Measurements from ENCODE around the gene KIF5B. TPM values are rescaled to one million over a fixed set of nuclear protein-coding genes. Genes with fewer than 3 reads are reported as not detected.

KIF5B gene
- total and polyA plus RNA-seq, 9 of the 15 experiments (the other 6 are each of a cell fraction or from before 2014, with no cell fraction given), result 24.4 to 94.4 (median 68.9) TPM

DNA sequence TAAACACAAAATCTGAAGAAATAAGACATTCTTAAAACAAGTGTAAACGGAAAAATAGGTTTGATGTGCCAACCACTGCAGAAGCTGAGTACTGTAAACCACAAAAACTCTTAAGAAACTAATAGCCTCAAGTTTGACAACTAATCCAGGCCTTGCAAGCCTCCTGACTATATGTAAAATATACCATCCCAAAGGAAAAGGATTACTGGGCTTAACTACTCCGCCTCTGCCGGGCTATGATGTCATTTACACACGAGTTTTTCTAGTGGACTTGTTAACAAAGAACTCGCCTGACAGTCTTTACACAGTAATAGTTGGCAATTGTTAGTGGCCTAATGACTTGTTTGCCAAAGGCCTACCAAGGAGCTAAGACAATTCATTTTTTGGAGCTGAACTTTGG lies 2.1 kb downstream of the KIF5B start (continued):
- TF ChIP-seq, protein P1, sequence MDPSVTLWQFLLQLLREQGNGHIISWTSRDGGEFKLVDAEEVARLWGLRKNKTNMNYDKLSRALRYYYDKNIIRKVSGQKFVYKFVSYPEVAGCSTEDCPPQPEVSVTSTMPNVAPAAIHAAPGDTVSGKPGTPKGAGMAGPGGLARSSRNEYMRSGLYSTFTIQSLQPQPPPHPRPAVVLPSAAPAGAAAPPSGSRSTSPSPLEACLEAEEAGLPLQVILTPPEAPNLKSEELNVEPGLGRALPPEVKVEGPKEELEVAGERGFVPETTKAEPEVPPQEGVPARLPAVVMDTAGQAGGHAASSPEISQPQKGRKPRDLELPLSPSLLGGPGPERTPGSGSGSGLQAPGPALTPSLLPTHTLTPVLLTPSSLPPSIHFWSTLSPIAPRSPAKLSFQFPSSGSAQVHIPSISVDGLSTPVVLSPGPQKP (CRISPR knock-in tag; IDR thresholded peaks at IDR 0.05), result no peak
- TF ChIP-seq RBFOX2 (IDR thresholded peaks at IDR 0.05; ENCODE audit: low read depth, low read length) (peak; percentile 54; the same call in 1 of the 2 replicates), BDP1 (IDR thresholded peaks at IDR 0.05; ENCODE audit: insufficient read depth, insufficient read length) (no peak), TCF7 (IDR thresholded peaks at IDR 0.05; ENCODE audit: borderline replicate concordance) (no peak), XRCC4 (IDR thresholded peaks at IDR 0.05; ENCODE audit: extremely low read depth, insufficient read depth, insufficient read length) (no peak), YBX1 (IDR thresholded peaks at IDR 0.05) (no peak), HEY1 (CRISPR knock-in tag; IDR thresholded peaks at IDR 0.05; ENCODE audit: borderline replicate concordance) (no peak), POLR2AphosphoS2 (IDR thresholded peaks at IDR 0.05; ENCODE audit: low read length) (no peak), FOXP1 (CRISPR knock-in tag; IDR thresholded peaks at IDR 0.05) (no peak), EZH2 (IDR thresholded peaks at IDR 0.05; ENCODE audit: borderline replicate concordance, low read depth, low read length) (no peak), CHD2 (IDR thresholded peaks at IDR 0.05; ENCODE audit: low read depth, low read length) (no peak), KLF16 (IDR thresholded peaks at IDR 0.05) (no peak), ZNF184 (CRISPR knock-in tag; IDR thresholded peaks at IDR 0.05) (no peak), CBX8 (IDR thresholded peaks at IDR 0.05; ENCODE audit: borderline replicate concordance, extremely low read depth, low read depth, low read length, poor library complexity, severe bottlenecking) (no peak), ATF7 (IDR thresholded peaks at IDR 0.05) (peak; percentile 72; the same call in 1 of the 2 replicates), RFX5 (IDR thresholded peaks at IDR 0.05; ENCODE audit: low read depth, low read length) (no peak), ZNF764 (CRISPR knock-in tag; IDR thresholded peaks at IDR 0.05; ENCODE audit: low read depth) (no peak), CBFA2T2 (conservative IDR thresholded peaks at IDR 0.05) (no peak)
- TF ChIP-seq, protein P2, sequence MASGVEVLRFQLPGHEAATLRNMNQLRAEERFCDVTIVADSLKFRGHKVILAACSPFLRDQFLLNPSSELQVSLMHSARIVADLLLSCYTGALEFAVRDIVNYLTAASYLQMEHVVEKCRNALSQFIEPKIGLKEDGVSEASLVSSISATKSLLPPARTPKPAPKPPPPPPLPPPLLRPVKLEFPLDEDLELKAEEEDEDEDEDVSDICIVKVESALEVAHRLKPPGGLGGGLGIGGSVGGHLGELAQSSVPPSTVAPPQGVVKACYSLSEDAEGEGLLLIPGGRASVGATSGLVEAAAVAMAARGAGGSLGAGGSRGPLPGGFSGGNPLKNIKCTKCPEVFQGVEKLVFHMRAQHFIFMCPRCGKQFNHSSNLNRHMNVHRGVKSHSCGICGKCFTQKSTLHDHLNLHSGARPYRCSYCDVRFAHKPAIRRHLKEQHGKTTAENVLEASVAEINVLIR (CRISPR knock-in tag; IDR thresholded peaks at IDR 0.05), result no peak
- TF ChIP-seq, protein P3, sequence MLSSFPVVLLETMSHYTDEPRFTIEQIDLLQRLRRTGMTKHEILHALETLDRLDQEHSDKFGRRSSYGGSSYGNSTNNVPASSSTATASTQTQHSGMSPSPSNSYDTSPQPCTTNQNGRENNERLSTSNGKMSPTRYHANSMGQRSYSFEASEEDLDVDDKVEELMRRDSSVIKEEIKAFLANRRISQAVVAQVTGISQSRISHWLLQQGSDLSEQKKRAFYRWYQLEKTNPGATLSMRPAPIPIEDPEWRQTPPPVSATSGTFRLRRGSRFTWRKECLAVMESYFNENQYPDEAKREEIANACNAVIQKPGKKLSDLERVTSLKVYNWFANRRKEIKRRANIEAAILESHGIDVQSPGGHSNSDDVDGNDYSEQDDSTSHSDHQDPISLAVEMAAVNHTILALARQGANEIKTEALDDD (IDR thresholded peaks at IDR 0.05), result peak; percentile 91
- TF ChIP-seq, protein P4, sequence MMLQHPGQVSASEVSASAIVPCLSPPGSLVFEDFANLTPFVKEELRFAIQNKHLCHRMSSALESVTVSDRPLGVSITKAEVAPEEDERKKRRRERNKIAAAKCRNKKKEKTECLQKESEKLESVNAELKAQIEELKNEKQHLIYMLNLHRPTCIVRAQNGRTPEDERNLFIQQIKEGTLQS (IDR thresholded peaks at IDR 0.05), result peak; percentile 62
- TF ChIP-seq, protein P4 (CRISPR knock-in tag; conservative IDR thresholded peaks at IDR 0.05), result no peak
- TF ChIP-seq, protein P5, sequence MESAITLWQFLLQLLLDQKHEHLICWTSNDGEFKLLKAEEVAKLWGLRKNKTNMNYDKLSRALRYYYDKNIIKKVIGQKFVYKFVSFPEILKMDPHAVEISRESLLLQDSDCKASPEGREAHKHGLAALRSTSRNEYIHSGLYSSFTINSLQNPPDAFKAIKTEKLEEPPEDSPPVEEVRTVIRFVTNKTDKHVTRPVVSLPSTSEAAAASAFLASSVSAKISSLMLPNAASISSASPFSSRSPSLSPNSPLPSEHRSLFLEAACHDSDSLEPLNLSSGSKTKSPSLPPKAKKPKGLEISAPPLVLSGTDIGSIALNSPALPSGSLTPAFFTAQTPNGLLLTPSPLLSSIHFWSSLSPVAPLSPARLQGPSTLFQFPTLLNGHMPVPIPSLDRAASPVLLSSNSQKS (CRISPR knock-in tag; IDR thresholded peaks at IDR 0.05), result no peak
- TF ChIP-seq, protein P6, sequence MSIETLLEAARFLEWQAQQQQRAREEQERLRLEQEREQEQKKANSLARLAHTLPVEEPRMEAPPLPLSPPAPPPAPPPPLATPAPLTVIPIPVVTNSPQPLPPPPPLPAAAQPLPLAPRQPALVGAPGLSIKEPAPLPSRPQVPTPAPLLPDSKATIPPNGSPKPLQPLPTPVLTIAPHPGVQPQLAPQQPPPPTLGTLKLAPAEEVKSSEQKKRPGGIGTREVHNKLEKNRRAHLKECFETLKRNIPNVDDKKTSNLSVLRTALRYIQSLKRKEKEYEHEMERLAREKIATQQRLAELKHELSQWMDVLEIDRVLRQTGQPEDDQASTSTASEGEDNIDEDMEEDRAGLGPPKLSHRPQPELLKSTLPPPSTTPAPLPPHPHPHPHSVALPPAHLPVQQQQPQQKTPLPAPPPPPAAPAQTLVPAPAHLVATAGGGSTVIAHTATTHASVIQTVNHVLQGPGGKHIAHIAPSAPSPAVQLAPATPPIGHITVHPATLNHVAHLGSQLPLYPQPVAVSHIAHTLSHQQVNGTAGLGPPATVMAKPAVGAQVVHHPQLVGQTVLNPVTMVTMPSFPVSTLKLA (conservative IDR thresholded peaks at IDR 0.05), result 0 out of 4 replicates have a peak, but pooled peaks of 1 of the 2 experiments have one; percentile 8

Measured in K562 (cell line).